BJ (cell line): ENCODE data around the gene SNRPF. TPM values are rescaled to one million over a fixed set of nuclear protein-coding genes. Genes with fewer than 3 reads are reported as not detected.

Experiments
- CTCF ChIA-PET: fragments of 350-600 bp; formaldehyde crosslinking; extraction: SDS; loops from one replicate; lab custom pipeline; 2021; ENCODE audit warnings: antibody characterized with exemption, inconsistent platforms; lab: Yijun Ruan, JAX
- POLR2A ChIA-PET: fragments of 300-600 bp; sonication (Branson Sonifier 250); formaldehyde crosslinking; extraction: SDS; loops from one replicate; lab custom pipeline; 2021; ENCODE audit warnings: antibody characterized with exemption; lab: Charles Lee
- DNase-seq: peaks from one replicate; pipeline ENCODE4 v3.0.0-alpha.2; 2011; ENCODE audit warnings: low read depth
- H3K27me3 ChIP-seq: 2 replicates; pipeline ENCODE4 v1.6.0; 2011; ENCODE audit warnings: low read length; ENCODE audit not compliant: control insufficient read depth, insufficient read depth
- H3K36me3 ChIP-seq: 2 replicates; pipeline ENCODE4 v1.5.1; 2011; ENCODE audit warnings: low read length; ENCODE audit not compliant: control insufficient read depth, insufficient read depth
- H3K4me3 ChIP-seq: 2 replicates; pipeline ENCODE4 v1.5.1; 2011; ENCODE audit warnings: low read depth, mild to moderate bottlenecking, control low read depth, low read length
- CTCF ChIP-seq: IDR thresholded peaks from 2 replicates; pipeline ENCODE4 v1.5.1; 2011; ENCODE audit warnings: low read depth, mild to moderate bottlenecking, control low read depth, inconsistent platforms, low read length, moderate library complexity; ENCODE audit not compliant: insufficient read depth
- polyA plus RNA-seq: library from polyadenylated mRNA; depleted of rRNA; stranded (reverse); fragments of >200 nt; gene quantifications from 2 replicates; pipeline ENCODE4 v1.2.3, GENCODE V29; 2011

The SNRPF gene
- polyA plus RNA-seq, 1 experiment = 8.9 TPM

GRCh38 chr12:95884998-95885397 lies 26.2 kb downstream of the SNRPF start:
- Histone ChIP-seq H3K4me3 (no peak overlapping the region), H3K27me3 (no peaks in the 10 kb centered on the region), H3K36me3 (no peaks in the 10 kb centered on the region)
- ChIA-PET CTCF (interaction anchor here (0.9 to 1.0 kb wide), 2 partner anchors 62 to 113 kb away, joined by 3 read pairs; no protein-coding TSS in a partner anchor), POLR2A (no interaction called here)
- DNase-seq = no peak
- TF ChIP-seq CTCF = no peak

GRCh38 chr12:95887311-95887710 lies 28.6 kb downstream of the SNRPF start:
- CTCF ChIA-PET = interaction anchor here (0.6 kb wide), 1 partner anchor 113 kb away, joined by 4 read pairs; no protein-coding TSS in a partner anchor
- no peaks in the 10 kb centered on the region for H3K36me3 ChIP-seq

GRCh38 chr12:95890958-95891357 lies 32.2 kb downstream of the SNRPF start:
- CTCF ChIA-PET = interaction anchor here (1.0 kb wide), 1 partner anchor 11 kb away, joined by 3 read pairs; no protein-coding TSS in a partner anchor
- no peak for TF ChIP-seq CTCF
- H3K4me3 ChIP-seq = no peak overlapping the region
- no peak for DNase-seq
- H3K27me3 ChIP-seq = no peaks in the 10 kb centered on the region
- POLR2A ChIA-PET = no interaction called here
- no peaks in the 10 kb centered on the region for H3K36me3 ChIP-seq

More at GRCh38 chr12:95887311-95887710, 28.6 kb downstream of the SNRPF start:
- no peak for DNase-seq
- POLR2A ChIA-PET = no interaction called here
- Histone ChIP-seq H3K4me3 (no peak overlapping the region), H3K27me3 (no peaks in the 10 kb centered on the region)
- TF ChIP-seq CTCF = no peak

- CTCF ChIA-PET = interaction anchor here (1.0 kb wide), 2 partner anchors 19 to 22 kb away, joined by 3 to 5 read pairs; no protein-coding TSS in a partner anchor
- no peak for TF ChIP-seq CTCF
- Histone ChIP-seq H3K36me3 (no peaks in the 10 kb centered on the region), H3K4me3 (no peak overlapping the region), H3K27me3 (no peaks in the 10 kb centered on the region)
- POLR2A ChIA-PET = interaction anchor here (0.5 kb wide), 1 partner anchor 111 kb away, joined by 6 read pairs; no protein-coding TSS in a partner anchor
- no peak for DNase-seq
Observed at GRCh38 chr12:95896846-95897245, 38.1 kb downstream of the SNRPF start.

GRCh38 chr12:95898081-95898480 lies 39.3 kb downstream of the SNRPF start:
- ChIA-PET POLR2A (no interaction called here), CTCF (no interaction called here)
- Histone ChIP-seq H3K27me3 (no peaks in the 10 kb centered on the region), H3K4me3 (no peak overlapping the region), H3K36me3 (no peaks in the 10 kb centered on the region)
- no peak for DNase-seq
- TF ChIP-seq CTCF = no peak
